ENCODE measurements around the gene PLD2.

The PLD2 gene

GRCh38 chr17:4785311-4786105 is 21.4 kb upstream of the PLD2 start (continued):
- TF ChIP-seq ZFP37 (tag by site-specific recombination; IDR thresholded peaks at IDR 0.05) (no peak), GLI4 (tag by site-specific recombination; IDR thresholded peaks at IDR 0.05) (no peak), BCL11A (tag by site-specific recombination; IDR thresholded peaks at IDR 0.05; ENCODE audit: low read depth) (no peak)

- H3K36me3 ChIP-seq (ENCODE audit: control insufficient read depth in 2 of 2, insufficient read depth in 1 of 2, low read length in 2 of 2), result no peaks in the 10 kb centered on the region
- no peak for TF ChIP-seq ZNF449 (tag by site-specific recombination; IDR thresholded peaks at IDR 0.05)
- TF ChIP-seq ZBTB6 (tag by site-specific recombination; IDR thresholded peaks at IDR 0.05), result peak; percentile 69
- no peak within 1 kb of the TSS for H3K27ac ChIP-seq (ENCODE audit: extremely low read depth, low read depth, low read length)
- no peak within 1 kb of the TSS for H3K4me3 ChIP-seq (ENCODE audit: low read depth, low read length)
- peaks cover 4% of the 10 kb centered on the region for H3K4me1 ChIP-seq (ENCODE audit: control insufficient read depth, insufficient read depth, low read length)
- ChIA-PET CTCF (interaction anchor here (0.5 to 1.9 kb wide), 7 partner anchors 10 to 396 kb away, joined by 3 to 6 read pairs (median 3); no protein-coding TSS in a partner anchor), POLR2A (no interaction called here)
- no peaks in the 10 kb centered on the region for H3K9me3 ChIP-seq (ENCODE audit: control insufficient read depth, insufficient read depth, low read depth, low read length)
Observed at GRCh38 chr17:4786106-4786511, 20.8 kb upstream of the PLD2 start, which contains the start of gene VMO1. Gene VMO1 (minus strand): TSS chr17:4786364. CDS start chr17:4786352, 12 bp downstream.

- no peak overlapping the region for H3K4me3 ChIP-seq (ENCODE audit: low read depth, low read length)
- ChIA-PET CTCF (interaction anchor here (0.7 to 1.9 kb wide), 7 partner anchors 10 to 220 kb away, joined by 3 to 6 read pairs (median 3); no protein-coding TSS in a partner anchor), POLR2A (no interaction called here)
Observed at GRCh38 chr17:4786516-4786915, 20.4 kb upstream of the PLD2 start.

GRCh38 chr17:4788159-4788806 is 18.7 kb upstream of the PLD2 start:
- CTCF ChIA-PET, result interaction anchor here (0.6 to 4.9 kb wide), 13 partner anchors 10 to 222 kb away, joined by 3 to 37 read pairs (median 4); partner anchors contain the start of genes ARRB2 and PLD2
- H3K4me1 ChIP-seq (ENCODE audit: control insufficient read depth, insufficient read depth, low read length), result peaks cover 4% of the 10 kb centered on the region
- no peaks in the 10 kb centered on the region for H3K36me3 ChIP-seq (ENCODE audit: control insufficient read depth in 2 of 2, insufficient read depth in 1 of 2, low read length in 2 of 2)
- H3K4me3 ChIP-seq (ENCODE audit: low read depth, low read length), result no peak overlapping the region
- no peaks in the 10 kb centered on the region for H3K9me3 ChIP-seq (ENCODE audit: control insufficient read depth, insufficient read depth, low read depth, low read length)
- TF ChIP-seq EGR2 (tag by site-specific recombination; IDR thresholded peaks at IDR 0.05; ENCODE audit: low read depth) (0 out of 2 replicates have a peak, but pooled peaks have one; percentile 6), SP7 (tag by site-specific recombination; IDR thresholded peaks at IDR 0.05) (peak; percentile 99), TCF7L2 (IDR thresholded peaks at IDR 0.05; ENCODE audit: borderline replicate concordance, low read depth, low read length) (no peak), ZNF830 (tag by site-specific recombination; IDR thresholded peaks at IDR 0.05; ENCODE audit: low read depth) (no peak), ZBTB8A (tag by site-specific recombination; IDR thresholded peaks at IDR 0.05) (peak; percentile 30; the same call in 1 of the 2 replicates), ZNF37A (tag by site-specific recombination; IDR thresholded peaks at IDR 0.05) (no peak), ZNF501 (tag by site-specific recombination; IDR thresholded peaks at IDR 0.05) (no peak), KLF9 (tag by site-specific recombination; IDR thresholded peaks at IDR 0.05; ENCODE audit: low read depth) (no peak), KLF1 (tag by site-specific recombination; IDR thresholded peaks at IDR 0.05) (peak; percentile 69), ZNF211 (tag by site-specific recombination; IDR thresholded peaks at IDR 0.05; ENCODE audit: low read depth) (no peak), WT1 (tag by site-specific recombination; IDR thresholded peaks at IDR 0.05) (no peak), ZNF473 (tag by site-specific recombination; IDR thresholded peaks at IDR 0.05) (no peak), KLF7 (tag by site-specific recombination; IDR thresholded peaks at IDR 0.05; ENCODE audit: borderline replicate concordance) (peak; percentile 45; the same call in 1 of the 2 replicates), GLIS1 (tag by site-specific recombination; IDR thresholded peaks at IDR 0.05) (peak; percentile 56)
- H3K27ac ChIP-seq (ENCODE audit: extremely low read depth, low read depth, low read length), result no peak overlapping the region; the same call in 1 of the 2 replicates
- POLR2A ChIA-PET, result interaction anchor here (3.8 kb wide), 1 partner anchor 10 kb away, joined by 23 read pairs; no protein-coding TSS in a partner anchor

More at GRCh38 chr17:4786516-4786915, 20.4 kb upstream of the PLD2 start:
- Histone ChIP-seq H3K4me1 (ENCODE audit: control insufficient read depth, insufficient read depth, low read length) (peaks cover 4% of the 10 kb centered on the region), H3K9me3 (ENCODE audit: control insufficient read depth, insufficient read depth, low read depth, low read length) (no peaks in the 10 kb centered on the region), H3K27ac (ENCODE audit: extremely low read depth, low read depth, low read length) (no peak overlapping the region), H3K36me3 (ENCODE audit: control insufficient read depth in 2 of 2, insufficient read depth in 1 of 2, low read length in 2 of 2) (no peaks in the 10 kb centered on the region)
- TF ChIP-seq MYNN (tag by site-specific recombination; IDR thresholded peaks at IDR 0.05; ENCODE audit: borderline replicate concordance), result no peak

Measured in HEK293 (cell line).